GM12865 (cell line): ENCODE results near the gene TMEM63A.

Experiments used
- DNase-seq: peaks from one replicate; pipeline ENCODE4 v3.0.0; 2010; ENCODE audit warnings: low read depth
- H3K4me3 ChIP-seq: 2 replicates; pipeline ENCODE4 v1.5.1; 2011; ENCODE audit warnings: mild to moderate bottlenecking, low read depth, low read length, control low read depth
- TF ChIP-seq, protein P1 (sequence below): IDR thresholded peaks from 2 replicates; pipeline ENCODE4 v1.5.1; 2011; ENCODE audit warnings: low read length, control low read depth, low read depth, inconsistent platforms; ENCODE audit not compliant: insufficient read depth; ENCODE audit errors: missing control alignments

TMEM63A gene

GRCh38 chr1:225849925-225850324, 32.3 kb downstream of the TMEM63A start:
- no peak for DNase-seq
- no peak overlapping the region for H3K4me3 ChIP-seq
- TF ChIP-seq, protein P1, sequence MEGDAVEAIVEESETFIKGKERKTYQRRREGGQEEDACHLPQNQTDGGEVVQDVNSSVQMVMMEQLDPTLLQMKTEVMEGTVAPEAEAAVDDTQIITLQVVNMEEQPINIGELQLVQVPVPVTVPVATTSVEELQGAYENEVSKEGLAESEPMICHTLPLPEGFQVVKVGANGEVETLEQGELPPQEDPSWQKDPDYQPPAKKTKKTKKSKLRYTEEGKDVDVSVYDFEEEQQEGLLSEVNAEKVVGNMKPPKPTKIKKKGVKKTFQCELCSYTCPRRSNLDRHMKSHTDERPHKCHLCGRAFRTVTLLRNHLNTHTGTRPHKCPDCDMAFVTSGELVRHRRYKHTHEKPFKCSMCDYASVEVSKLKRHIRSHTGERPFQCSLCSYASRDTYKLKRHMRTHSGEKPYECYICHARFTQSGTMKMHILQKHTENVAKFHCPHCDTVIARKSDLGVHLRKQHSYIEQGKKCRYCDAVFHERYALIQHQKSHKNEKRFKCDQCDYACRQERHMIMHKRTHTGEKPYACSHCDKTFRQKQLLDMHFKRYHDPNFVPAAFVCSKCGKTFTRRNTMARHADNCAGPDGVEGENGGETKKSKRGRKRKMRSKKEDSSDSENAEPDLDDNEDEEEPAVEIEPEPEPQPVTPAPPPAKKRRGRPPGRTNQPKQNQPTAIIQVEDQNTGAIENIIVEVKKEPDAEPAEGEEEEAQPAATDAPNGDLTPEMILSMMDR, result no peak

DNA sequence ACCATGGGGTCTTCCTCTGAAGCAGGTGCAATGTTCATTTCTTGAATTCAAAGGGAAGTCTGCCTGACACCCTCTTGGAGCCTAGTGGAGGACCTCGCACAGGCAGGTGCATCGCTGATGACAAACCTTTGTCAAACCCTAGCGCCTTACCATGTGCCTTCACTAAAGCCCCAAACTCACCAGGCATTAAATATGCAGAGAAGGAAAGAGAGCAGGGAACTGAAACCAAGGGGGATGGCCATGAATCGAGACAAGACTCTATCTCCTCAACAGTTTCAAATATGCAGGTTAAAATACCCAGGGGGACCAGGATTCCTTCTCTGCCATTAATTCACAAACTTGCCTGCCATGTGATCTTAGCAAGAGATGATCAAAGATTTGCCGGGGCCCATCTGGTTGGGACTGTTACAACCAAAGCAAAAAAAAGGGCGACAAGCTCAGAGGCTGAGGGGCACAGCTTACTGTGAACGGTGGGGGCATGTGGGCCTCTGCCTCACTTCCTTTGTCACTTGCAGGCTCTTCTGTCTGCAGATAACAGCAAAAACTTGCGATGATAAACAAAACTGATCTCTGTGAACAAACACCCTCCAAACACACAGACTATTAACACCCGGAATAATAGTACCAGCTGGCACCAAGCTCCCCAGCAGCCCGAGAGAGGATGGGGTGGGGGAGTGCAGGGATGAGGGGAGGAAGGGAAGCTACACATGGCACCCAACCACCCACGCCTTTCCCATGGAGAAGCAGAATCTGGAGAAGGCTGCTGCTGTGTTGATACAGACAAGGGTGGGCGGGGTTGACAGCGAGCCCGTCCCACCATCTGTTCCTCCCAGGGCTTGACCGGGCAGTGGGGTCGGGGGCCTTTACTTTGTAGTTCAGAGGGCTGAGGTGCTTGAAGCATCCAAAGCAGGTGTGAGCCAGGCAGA, 33.9 kb downstream of the TMEM63A start:
- peak; percentile 59 for DNase-seq
- H3K4me3 ChIP-seq, result no peak overlapping the region

GRCh38 chr1:225847610-225848009, 34.6 kb downstream of the TMEM63A start:
- TF ChIP-seq, protein P1, result no peak
- H3K4me3 ChIP-seq, result no peak overlapping the region
- DNase-seq, result no peak

More for the DNA sequence above, 33.9 kb downstream of the TMEM63A start:
- TF ChIP-seq, protein P1, result no peak

GRCh38 chr1:225846331-225847310, 35.6 kb downstream of the TMEM63A start:
- TF ChIP-seq, protein P1, result no peak
- no peak overlapping the region for H3K4me3 ChIP-seq
- DNase-seq, result no peak

DNA sequence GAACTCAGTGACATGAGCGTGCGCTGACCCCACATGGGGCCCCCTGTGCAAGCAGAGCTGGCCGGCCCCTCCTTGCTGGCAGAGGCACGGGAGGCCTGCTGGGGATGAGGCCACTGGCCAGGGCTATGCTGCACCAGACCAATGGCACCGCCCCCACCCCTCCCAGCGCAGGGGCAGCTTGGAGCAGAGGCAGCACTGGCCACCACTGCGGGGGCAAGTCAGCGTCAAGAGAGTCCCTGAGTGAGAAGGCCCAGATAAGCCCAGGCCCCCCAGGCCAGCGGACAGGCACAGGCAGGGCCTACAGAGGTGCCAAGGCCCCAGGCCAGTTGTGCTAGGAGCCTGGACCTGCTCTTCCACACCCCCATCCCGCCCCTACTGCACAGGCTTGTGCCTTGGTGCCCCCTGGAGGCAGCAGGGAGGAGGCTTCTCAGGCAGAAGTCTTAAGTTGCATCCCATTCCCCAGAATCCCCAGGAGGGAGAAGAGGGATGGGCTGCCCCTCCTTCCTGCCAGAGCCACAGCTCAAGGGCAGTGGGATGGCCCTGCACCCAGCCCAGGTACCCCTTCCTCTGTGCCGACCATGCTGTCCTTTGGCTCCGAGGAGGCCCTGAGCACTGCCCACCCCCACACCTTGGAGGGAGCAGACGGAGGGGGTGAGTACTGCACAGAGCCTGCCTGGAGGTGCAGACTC, 36.5 kb downstream of the TMEM63A start:
- DNase-seq, result peak; percentile 59
- no peak overlapping the region for H3K4me3 ChIP-seq
- TF ChIP-seq, protein P1, result peak; percentile 42

DNA sequence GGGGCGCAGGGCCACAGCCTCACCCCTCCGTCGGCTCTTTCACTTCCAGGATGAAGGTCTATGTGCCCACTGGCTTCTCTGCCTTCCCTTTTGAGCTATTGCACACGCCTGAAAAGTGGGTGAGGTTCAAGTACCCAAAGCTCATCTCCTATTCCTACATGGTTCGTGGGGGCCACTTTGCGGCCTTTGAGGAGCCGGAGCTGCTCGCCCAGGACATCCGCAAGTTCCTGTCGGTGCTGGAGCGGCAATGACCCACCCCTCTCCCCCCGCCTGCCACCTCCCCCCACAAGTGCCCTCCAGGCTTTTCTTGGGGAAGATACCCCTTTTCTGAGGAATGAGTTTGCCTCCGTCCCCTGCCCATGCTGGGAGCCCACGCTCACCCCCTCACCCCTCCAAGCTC, 37.1 kb downstream of the TMEM63A start:
- DNase-seq, result no peak
- TF ChIP-seq, protein P1, result no peak
- H3K4me3 ChIP-seq, result no peak overlapping the region
